Mesenteric fat pad (tissue), 1 donor: ENCODE measurements around the gene KCNA5. TPM values are rescaled to one million over a fixed set of nuclear protein-coding genes. Genes with fewer than 3 reads are reported as not detected.

ENCODE experiments used
- DNase-seq: peaks from one replicate; pipeline ENCODE4 v3.0.0-alpha.2; 2020; ENCODE audit warnings: low spot score
- total RNA-seq: library from RNA; stranded (reverse); fragmentation: NEBNext Ultra II Directional; extraction: Animal tissue kit (Norgen Biotek cat#: 25700); gene quantifications from one replicate; pipeline ENCODE4 v1.2.1, GENCODE V29; 2021
- donor health status: DM: yes; HTN: yes; CAD: no.

Gene KCNA5
- total RNA-seq, 1 donor from 2014 or later, result 0.13 TPM

GRCh38 chr12:5027046-5027821, 16.4 kb upstream of the KCNA5 start:
- DNase-seq, result no peak

DNA sequence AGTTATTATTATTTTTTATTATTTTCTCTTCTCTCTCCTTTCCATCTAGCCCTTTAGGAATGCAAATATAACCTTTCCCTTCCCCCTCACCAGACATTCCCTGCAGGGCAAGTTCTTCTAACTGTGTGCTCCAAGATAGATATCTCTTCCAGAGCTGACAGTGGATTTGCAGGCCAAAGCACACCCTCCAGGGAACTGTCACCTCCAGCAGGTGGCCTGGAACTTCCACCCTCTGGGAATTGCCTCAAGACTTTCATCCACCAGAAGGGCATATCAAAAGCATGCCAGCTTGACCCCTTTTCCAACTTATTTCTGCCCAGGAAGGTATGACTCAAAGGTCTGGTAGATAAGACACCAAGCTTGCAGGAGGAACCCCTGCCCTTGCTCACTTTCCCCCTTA, 13.6 kb upstream of the KCNA5 start:
- DNase-seq, result no peak

- DNase-seq, result no peak
These were observed 12.4 kb upstream of the KCNA5 start for GRCh38 chr12:5031242-5031641.

DNA sequence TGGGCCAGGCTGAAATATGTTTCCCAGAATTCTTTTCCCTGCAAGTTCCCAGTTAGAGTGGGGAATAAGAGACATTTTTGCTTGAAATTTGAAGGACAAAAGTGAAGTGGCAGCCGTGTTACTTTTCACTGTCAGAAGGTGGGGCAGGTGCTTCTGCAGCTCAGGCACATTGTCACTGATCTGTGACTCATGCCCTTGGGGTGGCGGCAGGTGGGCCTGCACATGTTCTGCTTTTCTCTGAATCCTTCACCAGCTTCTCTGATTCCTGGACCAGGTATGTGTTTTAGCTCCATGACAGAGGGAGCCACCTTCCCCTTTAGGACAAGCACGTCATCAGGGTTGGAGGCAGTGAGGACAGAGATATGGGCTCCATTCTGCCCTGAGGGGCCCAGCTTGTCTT, 11.7 kb upstream of the KCNA5 start:
- no peak for DNase-seq

DNA sequence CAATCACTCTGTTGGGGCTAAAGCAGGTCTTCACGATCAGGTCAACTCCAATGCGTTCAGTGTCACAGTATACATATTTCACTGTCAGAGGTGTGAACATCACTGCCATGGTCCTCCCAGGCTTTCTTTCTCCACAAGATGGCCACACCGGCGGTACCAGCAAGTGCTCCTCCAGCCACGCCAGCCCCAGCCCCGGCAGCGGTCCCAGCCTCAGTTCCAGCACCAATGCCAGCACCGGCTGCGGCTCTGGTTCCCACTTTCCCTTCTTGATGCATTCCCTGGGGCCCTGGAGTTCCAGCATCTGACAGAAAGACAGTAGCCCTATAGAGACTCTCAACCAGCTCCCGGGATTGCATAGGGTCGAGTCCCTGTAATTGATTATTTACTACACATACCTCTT, 10.9 kb upstream of the KCNA5 start:
- DNase-seq, result no peak

DNA sequence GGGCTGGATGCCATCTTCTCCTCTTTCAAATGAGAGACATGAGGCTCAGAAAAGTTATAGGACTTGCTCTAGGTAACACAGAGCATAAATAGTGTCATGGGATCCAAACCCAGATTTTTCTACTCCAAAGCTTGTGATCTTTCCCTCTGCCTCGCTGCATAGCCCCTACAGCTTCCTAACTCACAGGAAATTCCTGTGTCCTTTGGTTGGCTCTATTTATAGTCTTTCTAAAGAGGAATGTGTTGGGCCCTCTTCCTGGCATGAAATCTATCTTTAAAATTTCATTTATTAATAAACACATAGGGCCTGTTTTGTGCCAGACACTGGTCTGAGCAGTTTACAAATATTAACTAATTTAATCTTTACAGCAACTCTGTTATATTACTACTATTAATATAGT, 9.8 kb upstream of the KCNA5 start:
- no peak for DNase-seq

- DNase-seq, result no peak
These were observed 9.1 kb upstream of the KCNA5 start for GRCh38 chr12:5034603-5035002.

DNA sequence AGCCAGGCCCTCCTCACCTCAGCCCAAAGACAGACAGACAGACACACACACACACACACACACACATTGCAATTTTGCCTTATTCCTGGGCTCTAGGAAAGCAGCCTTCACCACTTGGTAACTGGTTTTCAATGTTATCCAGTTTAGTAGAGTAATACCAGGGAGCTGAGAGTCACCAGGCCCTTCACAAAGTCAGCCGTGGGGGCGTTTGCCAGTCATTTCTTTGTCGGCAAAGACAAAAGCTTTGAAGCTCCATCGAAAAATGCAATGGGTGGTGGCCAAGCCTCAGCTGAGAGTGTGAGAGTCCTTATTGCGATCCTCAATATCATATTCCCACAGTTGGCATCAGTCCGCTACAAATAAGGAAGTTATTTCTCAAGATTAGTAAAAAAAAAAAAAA, 8.1 kb upstream of the KCNA5 start:
- no peak for DNase-seq

GRCh38 chr12:5036031-5036430, 7.6 kb upstream of the KCNA5 start:
- no peak for DNase-seq

- DNase-seq, result peak; percentile 16
These were observed 5.8 kb upstream of the KCNA5 start for GRCh38 chr12:5037795-5038357.

GRCh38 chr12:5038781-5039311, 4.8 kb upstream of the KCNA5 start:
- DNase-seq, result no peak

- peak; percentile 64 for DNase-seq
These were observed 3.9 kb upstream of the KCNA5 start for GRCh38 chr12:5039815-5040214.

GRCh38 chr12:5040368-5040767, 3.3 kb upstream of the KCNA5 start:
- DNase-seq, result no peak

DNA sequence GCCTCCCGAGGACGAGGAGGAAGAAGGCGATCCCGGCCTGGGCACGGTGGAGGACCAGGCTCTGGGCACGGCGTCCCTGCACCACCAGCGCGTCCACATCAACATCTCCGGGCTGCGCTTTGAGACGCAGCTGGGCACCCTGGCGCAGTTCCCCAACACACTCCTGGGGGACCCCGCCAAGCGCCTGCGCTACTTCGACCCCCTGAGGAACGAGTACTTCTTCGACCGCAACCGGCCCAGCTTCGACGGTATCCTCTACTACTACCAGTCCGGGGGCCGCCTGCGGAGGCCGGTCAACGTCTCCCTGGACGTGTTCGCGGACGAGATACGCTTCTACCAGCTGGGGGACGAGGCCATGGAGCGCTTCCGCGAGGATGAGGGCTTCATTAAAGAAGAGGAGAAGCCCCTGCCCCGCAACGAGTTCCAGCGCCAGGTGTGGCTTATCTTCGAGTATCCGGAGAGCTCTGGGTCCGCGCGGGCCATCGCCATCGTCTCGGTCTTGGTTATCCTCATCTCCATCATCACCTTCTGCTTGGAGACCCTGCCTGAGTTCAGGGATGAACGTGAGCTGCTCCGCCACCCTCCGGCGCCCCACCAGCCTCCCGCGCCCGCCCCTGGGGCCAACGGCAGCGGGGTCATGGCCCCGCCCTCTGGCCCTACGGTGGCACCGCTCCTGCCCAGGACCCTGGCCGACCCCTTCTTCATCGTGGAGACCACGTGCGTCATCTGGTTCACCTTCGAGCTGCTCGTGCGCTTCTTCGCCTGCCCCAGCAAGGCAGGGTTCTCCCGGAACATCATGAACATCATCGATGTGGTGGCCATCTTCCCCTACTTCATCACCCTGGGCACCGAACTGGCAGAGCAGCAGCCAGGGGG, 979 bp downstream of the KCNA5 start:
- no peak for DNase-seq

- DNase-seq, result no peak
These were observed 3.4 kb downstream of the KCNA5 start for GRCh38 chr12:5047094-5047493.

DNA sequence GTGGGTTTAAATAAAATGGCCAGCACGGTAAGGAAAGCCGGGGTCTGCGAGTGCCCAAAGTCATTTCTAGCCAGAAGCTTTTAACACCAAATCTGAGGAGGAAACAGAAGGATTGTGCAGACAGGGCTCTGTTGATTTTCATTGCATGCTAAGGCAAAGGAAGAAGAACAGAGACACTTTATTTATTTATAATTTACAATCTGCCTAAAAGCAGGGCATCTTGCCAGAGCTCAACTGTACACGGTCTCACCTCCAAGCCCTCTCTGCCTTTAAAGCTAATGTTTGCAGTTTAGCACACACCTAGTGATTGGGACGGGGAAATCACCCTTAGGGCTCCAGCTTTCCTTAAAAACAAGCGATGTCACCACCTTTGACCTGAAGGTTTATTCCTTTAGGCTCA, 4.0 kb downstream of the KCNA5 start:
- no peak for DNase-seq

- DNase-seq, result no peak
These were observed 6.9 kb downstream of the KCNA5 start for GRCh38 chr12:5050542-5050941.

GRCh38 chr12:5051334-5051733, 7.7 kb downstream of the KCNA5 start:
- no peak for DNase-seq

DNA sequence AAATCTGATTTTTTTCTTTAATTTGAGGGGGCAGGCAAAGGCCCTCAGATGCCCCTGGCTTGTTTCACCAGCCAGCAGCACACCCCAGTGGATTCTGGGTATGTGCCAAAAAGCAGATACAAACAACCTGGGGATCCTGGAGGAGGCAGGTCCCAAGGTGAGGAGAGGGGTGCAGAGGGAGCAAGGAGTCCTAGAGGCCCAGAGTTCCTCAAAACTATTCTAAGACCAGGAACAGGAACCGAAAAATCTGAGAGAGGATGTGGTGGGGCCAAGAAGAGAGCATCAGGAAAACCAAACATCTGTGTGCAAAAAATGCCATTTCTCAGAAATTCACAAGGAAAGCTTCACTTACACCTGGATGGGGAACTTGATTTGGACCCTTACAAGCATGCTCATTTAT, 8.2 kb downstream of the KCNA5 start:
- DNase-seq, result no peak

DNA sequence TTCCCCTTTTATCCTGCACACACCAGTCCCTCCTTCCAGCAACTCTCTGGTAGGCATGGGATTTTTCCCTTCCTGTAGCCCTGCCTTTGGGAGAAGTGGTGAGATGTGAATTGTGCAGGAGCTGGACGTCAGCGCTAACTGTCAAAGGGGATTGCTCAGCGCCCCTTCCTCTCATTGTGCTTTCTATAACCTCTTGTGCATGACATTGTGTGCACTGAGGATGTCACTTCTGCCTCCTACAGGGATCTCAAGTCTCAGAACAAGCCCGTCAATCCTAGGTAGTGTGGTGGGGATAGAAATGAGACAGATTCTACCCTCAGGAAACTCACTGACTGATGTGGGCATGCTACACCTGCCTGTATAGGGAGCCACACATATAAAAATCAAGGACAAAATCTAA, 8.7 kb downstream of the KCNA5 start:
- DNase-seq, result no peak

GRCh38 chr12:5059358-5059757, 15.7 kb downstream of the KCNA5 start:
- no peak for DNase-seq

DNA sequence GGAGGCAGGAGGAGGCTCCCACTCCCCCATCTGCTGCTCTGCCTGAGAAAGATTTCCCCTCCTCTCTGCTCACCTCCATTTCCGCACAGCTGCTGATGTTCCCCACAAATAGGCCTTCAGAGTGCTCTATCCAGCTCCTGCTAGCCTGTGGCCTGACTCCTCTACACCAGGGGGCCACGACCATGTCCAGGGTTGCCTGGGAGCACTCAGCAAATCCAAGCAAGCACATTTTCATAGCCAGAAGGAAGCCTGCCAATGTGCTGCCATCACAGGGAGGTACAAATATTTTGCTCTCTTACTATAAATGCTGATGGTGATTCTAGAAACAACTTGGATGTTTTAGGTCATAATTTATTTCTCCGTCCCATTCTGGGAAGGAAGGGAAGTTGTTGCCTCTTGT, 17.3 kb downstream of the KCNA5 start:
- DNase-seq, result no peak
